Neural progenitor cell (in vitro differentiated cells): ENCODE data around the gene ZSCAN4. TPM values are rescaled to one million over a fixed set of nuclear protein-coding genes. Genes with fewer than 3 reads are reported as not detected.
A peak's percentile ranks its signal among the peaks of the same experiment; 100 is the strongest.

Experiments used
- DNase-seq: peaks from one replicate; pipeline ENCODE4 v3.0.0-alpha.2; 2016; ENCODE audit warnings: low spot score
- H2AFZ ChIP-seq: fragments of 200-600 bp; sonication (generic); replicated peaks from 2 replicates; pipeline ENCODE4 v1.6.1; 2016; ENCODE audit warnings: antibody characterized with exemption
- H3F3A ChIP-seq: fragments of 200-600 bp; sonication (generic); 2 replicates; pipeline ENCODE4 v1.6.1; 2016; ENCODE audit warnings: antibody characterized with exemption, low read depth
- H3K27ac ChIP-seq: fragments of 200-600 bp; sonication (generic); 2 replicates; pipeline ENCODE4 v1.5.1; 2016; ENCODE audit warnings: mild to moderate bottlenecking
- H3K27me3 ChIP-seq: fragments of 200-600 bp; sonication (generic); 2 replicates; pipeline ENCODE4 v1.6.1; 2016; ENCODE audit warnings: mild to moderate bottlenecking, moderate library complexity
- H3K36me3 ChIP-seq: fragments of 200-600 bp; sonication (generic); 2 replicates; pipeline ENCODE4 v1.5.1; 2016
- H3K4me1 ChIP-seq: fragments of 200-600 bp; sonication (generic); 2 replicates; pipeline ENCODE4 v1.6.1; 2016; ENCODE audit warnings: mixed run types
- H3K4me2 ChIP-seq: fragments of 200-600 bp; sonication (generic); 2 replicates; pipeline ENCODE4 v1.6.1; 2016
- H3K4me3 ChIP-seq: fragments of 200-600 bp; sonication (generic); 2 replicates; pipeline ENCODE4 v1.5.1; 2016
- H3K79me2 ChIP-seq: fragments of 200-600 bp; sonication (generic); 2 replicates; pipeline ENCODE4 v1.6.1; 2016; ENCODE audit warnings: low read depth
- H3K9ac ChIP-seq: fragments of 200-600 bp; sonication (generic); 2 replicates; pipeline ENCODE4 v1.6.1; 2016
- H3K9me3 ChIP-seq: fragments of 200-600 bp; sonication (generic); 2 replicates; pipeline ENCODE4 v1.5.1; 2016; ENCODE audit warnings: low read depth
- H4K20me1 ChIP-seq: fragments of 200-600 bp; sonication (generic); 2 replicates; pipeline ENCODE4 v1.6.1; 2016; ENCODE audit warnings: low read depth
- H3K27ac Mint-ChIP-seq: 3 replicates; pipeline ENCODE4 v1.8.0; 2021; ENCODE audit warnings: mixed read lengths
- H3K27me3 Mint-ChIP-seq: 2 replicates; pipeline ENCODE4 v1.8.0; 2022; ENCODE audit warnings: low read depth, mild to moderate bottlenecking, inconsistent platforms, moderate library complexity, mixed read lengths; ENCODE audit not compliant: insufficient read depth
- H3K36me3 Mint-ChIP-seq: 3 replicates; pipeline ENCODE4 v1.8.0; 2021; ENCODE audit warnings: mixed read lengths
- H3K4me1 Mint-ChIP-seq: 3 replicates; pipeline ENCODE4 v1.8.0; 2021; ENCODE audit warnings: mixed read lengths
- H3K4me3 Mint-ChIP-seq: 3 replicates; pipeline ENCODE4 v1.8.0; 2021; ENCODE audit warnings: mild to moderate bottlenecking, moderate library complexity, mixed read lengths
- H3K9me3 Mint-ChIP-seq: 3 replicates; pipeline ENCODE4 v1.8.0; 2020; ENCODE audit warnings: mixed read lengths
- CTCF ChIP-seq: fragments of 200-600 bp; sonication (generic); IDR thresholded peaks from 2 replicates; pipeline ENCODE4 v1.5.1; 2017; ENCODE audit warnings: antibody characterized with exemption, mild to moderate bottlenecking
- EZH2 ChIP-seq: fragments of 200-600 bp; sonication (generic); IDR thresholded peaks from 2 replicates; pipeline ENCODE4 v1.6.1; 2017; ENCODE audit warnings: antibody characterized with exemption, mild to moderate bottlenecking, moderate library complexity
- EZH2phosphoT487 ChIP-seq: fragments of 200-600 bp; sonication (generic); IDR thresholded peaks from 2 replicates; pipeline ENCODE4 v1.6.1; 2017; ENCODE audit warnings: antibody characterized with exemption
- total RNA-seq: library from RNA; depleted of rRNA; stranded (reverse); fragments of >200 nt; gene quantifications from 2 replicates; pipeline ENCODE4 v1.2.3, GENCODE V29; 2015; ENCODE audit warnings: low replicate concordance

The ZSCAN4 gene
- total RNA-seq, 1 donor from 2014 or later, result not detected

GRCh38 chr19:57655443-57655842, 13.3 kb upstream of the ZSCAN4 start:
- no peak overlapping the region for H3K9ac ChIP-seq
- Mint-ChIP-seq H3K4me1 (no peaks in the 10 kb centered on the region), H3K36me3 (peaks cover 2% of the 10 kb centered on the region), H3K27me3 (peaks cover 10% of the 10 kb centered on the region), H3K27ac (no peak overlapping the region), H3K9me3 (peaks cover 36% of the 10 kb centered on the region), H3K4me3 (no peak overlapping the region)
- H3F3A ChIP-seq, result no peaks in the 10 kb centered on the region
- no peaks in the 10 kb centered on the region for H3K4me1 ChIP-seq
- H3K4me2 ChIP-seq, result no peak overlapping the region
- no peaks in the 10 kb centered on the region for H3K9me3 ChIP-seq
- H3K27ac ChIP-seq, result no peak overlapping the region
- H3K79me2 ChIP-seq, result no peaks in the 10 kb centered on the region
- H3K36me3 ChIP-seq, result no peaks in the 10 kb centered on the region
- TF ChIP-seq EZH2, result no peak
- no peak for TF ChIP-seq CTCF
- no peak for TF ChIP-seq EZH2phosphoT487
- no peak for DNase-seq
- H3K4me3 ChIP-seq, result no peak overlapping the region
- H2AFZ ChIP-seq, result no peak overlapping the region
- H4K20me1 ChIP-seq, result no peaks in the 10 kb centered on the region
- peaks cover 43% of the 10 kb centered on the region for H3K27me3 ChIP-seq

DNA sequence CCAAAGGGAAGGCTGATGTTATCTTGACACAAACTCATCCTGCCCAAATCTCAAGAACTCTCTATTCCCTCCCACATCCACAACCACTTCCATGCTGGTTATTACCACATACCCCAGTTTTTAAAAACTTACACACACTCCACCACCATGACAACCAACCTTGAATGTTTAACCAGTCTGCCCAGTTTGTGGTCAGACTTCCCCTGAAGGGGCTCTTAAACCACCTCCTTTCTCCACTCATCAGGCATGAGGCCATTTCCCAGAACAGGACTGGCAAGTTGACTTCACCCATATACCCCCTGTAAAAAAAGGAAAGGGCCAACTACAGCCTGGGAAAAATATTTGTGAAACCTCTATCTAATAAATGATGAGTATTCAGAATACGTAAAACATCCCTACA, 12.4 kb upstream of the ZSCAN4 start:
- Mint-ChIP-seq H3K4me3 (peak overlapping the region; percentile 10), H3K36me3 (peaks cover 2% of the 10 kb centered on the region), H3K27ac (no peak overlapping the region), H3K9me3 (peaks cover 34% of the 10 kb centered on the region), H3K4me1 (no peaks in the 10 kb centered on the region), H3K27me3 (peaks cover 9% of the 10 kb centered on the region)
- TF ChIP-seq EZH2 (no peak), EZH2phosphoT487 (no peak), CTCF (no peak)
- Histone ChIP-seq H2AFZ (no peak overlapping the region), H3F3A (no peaks in the 10 kb centered on the region), H3K4me2 (no peak overlapping the region), H3K9ac (no peak overlapping the region), H3K27me3 (peaks cover 52% of the 10 kb centered on the region), H4K20me1 (no peaks in the 10 kb centered on the region), H3K27ac (no peak overlapping the region), H3K9me3 (no peaks in the 10 kb centered on the region), H3K4me1 (no peaks in the 10 kb centered on the region), H3K79me2 (no peaks in the 10 kb centered on the region), H3K36me3 (no peaks in the 10 kb centered on the region), H3K4me3 (no peak overlapping the region)
- DNase-seq, result no peak

DNA sequence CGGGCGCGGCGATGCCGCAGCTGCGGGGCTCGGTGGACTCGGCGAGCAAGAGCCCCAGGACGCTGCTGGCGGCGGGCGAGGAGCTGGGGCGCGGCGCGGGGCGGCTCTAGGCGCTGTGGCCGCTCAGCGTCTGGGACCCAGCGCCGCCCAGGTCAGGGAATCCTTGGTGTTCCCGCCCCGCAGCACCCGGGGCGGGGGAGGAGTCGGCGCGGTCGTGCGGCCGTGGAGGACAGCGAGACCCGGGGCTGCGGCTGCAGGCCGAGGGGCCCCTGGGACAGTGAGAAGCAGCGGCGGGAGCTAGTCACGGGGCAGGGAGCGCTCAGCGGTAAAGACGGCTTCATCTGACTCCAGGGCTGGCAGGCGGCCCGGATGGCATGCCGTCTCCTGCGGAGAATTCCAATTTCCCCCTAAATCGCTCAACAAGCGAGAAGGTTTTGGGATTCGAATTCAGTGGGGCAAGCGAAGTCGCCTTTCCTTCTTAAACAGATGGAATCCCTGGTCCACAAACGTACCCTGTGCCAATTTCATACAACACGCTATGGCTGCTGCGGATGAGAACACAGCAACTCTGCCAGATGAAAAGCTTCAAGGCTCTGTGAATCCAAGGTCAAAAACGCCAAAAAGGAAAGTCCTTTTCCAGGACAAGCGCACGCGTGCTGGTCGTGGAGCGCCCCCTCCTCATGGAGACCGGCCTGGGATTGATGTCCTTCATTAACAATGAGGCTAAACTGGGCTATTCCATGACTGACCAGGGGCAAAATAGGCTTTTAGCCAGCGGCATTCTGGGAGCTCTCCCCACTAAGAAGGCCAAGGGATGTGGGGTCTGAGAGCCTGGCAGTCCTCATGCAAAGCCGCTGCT, 4.2 kb upstream of the ZSCAN4 start:
- H3K27me3 Mint-ChIP-seq, result peaks cover 5% of the 10 kb centered on the region
- Histone ChIP-seq H2AFZ (peak overlapping the region; percentile 96), H3K4me3 (peak overlapping the region; percentile 54), H3K9ac (no peak overlapping the region), H3K27me3 (peaks cover 68% of the 10 kb centered on the region), H3K36me3 (no peaks in the 10 kb centered on the region), H3F3A (peaks cover 19% of the 10 kb centered on the region), H3K27ac (no peak overlapping the region), H3K9me3 (no peaks in the 10 kb centered on the region), H3K79me2 (no peaks in the 10 kb centered on the region), H4K20me1 (no peaks in the 10 kb centered on the region), H3K4me2 (peak overlapping the region; percentile 88), H3K4me1 (peaks cover 7% of the 10 kb centered on the region)
- peak; percentile 83 for DNase-seq
- no peaks in the 10 kb centered on the region for H3K36me3 Mint-ChIP-seq
- H3K27ac Mint-ChIP-seq, result peak overlapping the region; percentile 37
- TF ChIP-seq EZH2phosphoT487, result no peak
- TF ChIP-seq CTCF, result no peak
- no peak for TF ChIP-seq EZH2
- H3K9me3 Mint-ChIP-seq, result peaks cover 7% of the 10 kb centered on the region
- peak overlapping the region; percentile 89 for H3K4me3 Mint-ChIP-seq
- peaks cover 7% of the 10 kb centered on the region for H3K4me1 Mint-ChIP-seq
